ENCODE results near the gene HOXB2. TPM values are rescaled to one million over a fixed set of nuclear protein-coding genes. Genes with fewer than 3 reads are reported as not detected.
A peak's percentile ranks its signal among the peaks of the same experiment; 100 is the strongest.

HOXB2 gene
- total RNA-seq, 1 donor from 2014 or later = 35.6 TPM

GRCh38 chr17:48499735-48500434, 45.0 kb downstream of the HOXB2 start:
- TF ChIP-seq, protein P1, sequence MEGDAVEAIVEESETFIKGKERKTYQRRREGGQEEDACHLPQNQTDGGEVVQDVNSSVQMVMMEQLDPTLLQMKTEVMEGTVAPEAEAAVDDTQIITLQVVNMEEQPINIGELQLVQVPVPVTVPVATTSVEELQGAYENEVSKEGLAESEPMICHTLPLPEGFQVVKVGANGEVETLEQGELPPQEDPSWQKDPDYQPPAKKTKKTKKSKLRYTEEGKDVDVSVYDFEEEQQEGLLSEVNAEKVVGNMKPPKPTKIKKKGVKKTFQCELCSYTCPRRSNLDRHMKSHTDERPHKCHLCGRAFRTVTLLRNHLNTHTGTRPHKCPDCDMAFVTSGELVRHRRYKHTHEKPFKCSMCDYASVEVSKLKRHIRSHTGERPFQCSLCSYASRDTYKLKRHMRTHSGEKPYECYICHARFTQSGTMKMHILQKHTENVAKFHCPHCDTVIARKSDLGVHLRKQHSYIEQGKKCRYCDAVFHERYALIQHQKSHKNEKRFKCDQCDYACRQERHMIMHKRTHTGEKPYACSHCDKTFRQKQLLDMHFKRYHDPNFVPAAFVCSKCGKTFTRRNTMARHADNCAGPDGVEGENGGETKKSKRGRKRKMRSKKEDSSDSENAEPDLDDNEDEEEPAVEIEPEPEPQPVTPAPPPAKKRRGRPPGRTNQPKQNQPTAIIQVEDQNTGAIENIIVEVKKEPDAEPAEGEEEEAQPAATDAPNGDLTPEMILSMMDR (conservative IDR thresholded peaks at IDR 0.05) = no peak
- Mint-ChIP-seq H3K4me3 (peak overlapping the region; percentile 22), H3K27me3 (peaks cover 37% of the 10 kb centered on the region), H3K36me3 (no peaks in the 10 kb centered on the region), H3K4me1 (ENCODE audit: unreplicated experiment) (peaks cover 54% of the 10 kb centered on the region), H3K27ac (peak overlapping the region; percentile 24), H3K9me3 (no peaks in the 10 kb centered on the region)
- no peak for DNase-seq (ENCODE audit: extremely low spot score, unreplicated experiment)

DNA sequence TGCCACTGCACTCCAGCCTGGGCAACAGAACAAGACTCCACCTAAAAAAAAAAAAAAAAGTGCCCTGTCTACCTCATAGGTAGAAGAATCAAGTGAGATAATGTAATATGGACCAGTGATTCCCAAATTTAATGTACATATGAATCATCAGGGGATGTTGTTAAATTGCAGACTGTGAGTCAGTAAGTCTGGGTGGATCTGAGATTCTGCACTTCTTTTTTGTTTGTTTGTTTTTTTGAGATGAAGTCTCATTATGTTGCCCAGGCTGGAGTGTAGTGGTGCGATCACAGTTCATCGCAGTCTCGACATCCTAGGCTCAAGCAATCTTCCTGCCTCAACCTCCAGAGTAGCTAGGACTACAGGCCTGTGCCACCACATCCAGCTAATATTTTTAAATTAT, 45.7 kb downstream of the HOXB2 start:
- H3K4me3 Mint-ChIP-seq = no peak overlapping the region
- DNase-seq (ENCODE audit: extremely low spot score, unreplicated experiment) = no peak
- peaks cover 57% of the 10 kb centered on the region for H3K4me1 Mint-ChIP-seq (ENCODE audit: unreplicated experiment)
- no peak overlapping the region for H3K27ac Mint-ChIP-seq
- peaks cover 42% of the 10 kb centered on the region for H3K27me3 Mint-ChIP-seq
- TF ChIP-seq, protein P1 (conservative IDR thresholded peaks at IDR 0.05) = no peak
- no peaks in the 10 kb centered on the region for H3K36me3 Mint-ChIP-seq
- H3K9me3 Mint-ChIP-seq = no peaks in the 10 kb centered on the region

GRCh38 chr17:48498164-48498850, 46.6 kb downstream of the HOXB2 start:
- peaks cover 50% of the 10 kb centered on the region for H3K4me1 Mint-ChIP-seq (ENCODE audit: unreplicated experiment)
- DNase-seq (ENCODE audit: extremely low spot score, unreplicated experiment) = no peak

DNA sequence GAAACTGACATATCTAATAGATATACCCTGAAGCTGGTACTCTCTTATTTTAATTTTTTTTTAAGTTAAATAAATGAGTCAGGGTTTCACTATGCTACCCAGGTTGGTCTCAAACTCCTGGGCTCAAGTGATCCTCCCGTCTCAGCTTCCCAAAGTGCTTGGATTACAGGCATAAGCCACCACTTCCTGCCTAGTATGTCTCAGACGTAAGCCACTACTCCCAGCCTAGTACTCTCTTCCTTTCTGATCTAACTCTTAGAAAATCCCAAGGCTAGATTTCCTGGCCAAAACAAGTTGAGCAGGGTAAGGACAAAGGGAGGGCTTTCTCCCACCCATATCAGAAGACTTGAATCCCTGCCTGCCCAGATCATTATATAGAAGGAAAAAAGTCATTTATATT, 47.8 kb downstream of the HOXB2 start:
- peaks cover 30% of the 10 kb centered on the region for H3K27me3 Mint-ChIP-seq
- TF ChIP-seq, protein P1 (conservative IDR thresholded peaks at IDR 0.05) = no peak
- H3K9me3 Mint-ChIP-seq = no peaks in the 10 kb centered on the region
- H3K4me3 Mint-ChIP-seq = no peak overlapping the region
- H3K36me3 Mint-ChIP-seq = no peaks in the 10 kb centered on the region
- H3K4me1 Mint-ChIP-seq (ENCODE audit: unreplicated experiment) = peaks cover 43% of the 10 kb centered on the region
- no peak for DNase-seq (ENCODE audit: extremely low spot score, unreplicated experiment)
- no peak overlapping the region for H3K27ac Mint-ChIP-seq

More at GRCh38 chr17:48498164-48498850, 46.6 kb downstream of the HOXB2 start:
- TF ChIP-seq, protein P1 (conservative IDR thresholded peaks at IDR 0.05) = no peak
- no peaks in the 10 kb centered on the region for H3K9me3 Mint-ChIP-seq
- peak overlapping the region; percentile 77 for H3K27ac Mint-ChIP-seq
- H3K27me3 Mint-ChIP-seq = peaks cover 36% of the 10 kb centered on the region
- H3K36me3 Mint-ChIP-seq = no peaks in the 10 kb centered on the region
- H3K4me3 Mint-ChIP-seq = peak overlapping the region; percentile 31

DNA sequence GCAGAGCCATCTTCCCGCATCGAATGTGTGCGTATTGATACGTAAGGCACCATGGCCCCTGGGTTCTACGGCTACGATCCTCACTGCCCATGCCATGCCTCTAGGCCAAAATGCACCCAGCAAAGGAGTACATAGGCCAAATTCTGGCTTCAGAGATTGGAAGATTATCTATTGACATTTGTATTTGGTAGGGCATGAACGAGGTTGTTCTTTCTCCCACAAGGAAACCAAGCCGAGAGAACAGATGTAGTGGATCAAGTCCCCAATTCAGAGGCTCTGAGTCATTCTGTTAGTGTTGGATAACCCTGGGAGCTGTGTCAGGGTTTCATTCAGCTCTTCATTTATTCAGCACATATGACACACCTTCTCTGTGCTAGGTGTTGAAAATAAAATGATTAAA, 50.6 kb downstream of the HOXB2 start:
- TF ChIP-seq, protein P1 (conservative IDR thresholded peaks at IDR 0.05) = no peak
- peaks cover 17% of the 10 kb centered on the region for H3K27me3 Mint-ChIP-seq
- H3K36me3 Mint-ChIP-seq = no peaks in the 10 kb centered on the region
- no peaks in the 10 kb centered on the region for H3K9me3 Mint-ChIP-seq
- H3K27ac Mint-ChIP-seq = no peak overlapping the region
- DNase-seq (ENCODE audit: extremely low spot score, unreplicated experiment) = no peak
- peaks cover 42% of the 10 kb centered on the region for H3K4me1 Mint-ChIP-seq (ENCODE audit: unreplicated experiment)
- H3K4me3 Mint-ChIP-seq = peak overlapping the region; percentile 17

Other genes starting within 250 kb of the HOXB2 start
- gene SKAP1, start 114.9 kb downstream of the HOXB2 start, total RNA-seq (ENCODE audit: low replicate concordance) = 0.43 and 0.79 TPM in 2 replicates
- 0.29 and 0.79 TPM in 2 replicates for gene HOXB1, start 14.1 kb downstream of the HOXB2 start, total RNA-seq (ENCODE audit: low replicate concordance)
- 14.8 and 27.0 TPM in 2 replicates for gene HOXB4, start 33.2 kb upstream of the HOXB2 start, total RNA-seq (ENCODE audit: low replicate concordance)
- gene HOXB3, start 45.1 kb upstream of the HOXB2 start, total RNA-seq (ENCODE audit: low replicate concordance) = 46.9 and 93.7 TPM in 2 replicates
- 10.1 and 20.8 TPM in 2 replicates for gene HOXB5, start 48.7 kb upstream of the HOXB2 start, total RNA-seq (ENCODE audit: low replicate concordance)
- 17.6 and 20.3 TPM in 2 replicates for gene HOXB6, start 59.9 kb upstream of the HOXB2 start, total RNA-seq (ENCODE audit: low replicate concordance)
- gene HOXB7, start 65.9 kb upstream of the HOXB2 start, total RNA-seq (ENCODE audit: low replicate concordance) = 9.8 and 11.7 TPM in 2 replicates
- gene HOXB8, start 70.2 kb upstream of the HOXB2 start, total RNA-seq (ENCODE audit: low replicate concordance) = 16.0 and 17.1 TPM in 2 replicates
- 1.6 and 9.4 TPM in 2 replicates for gene HOXB9, start 81.2 kb upstream of the HOXB2 start, total RNA-seq (ENCODE audit: low replicate concordance)
- gene PRAC1, start 177.4 kb upstream of the HOXB2 start, total RNA-seq (ENCODE audit: low replicate concordance) = 0.88 TPM in 1 of 2 replicates, not detected in the other
- not detected in 2 replicates for gene PRAC2, start 178.1 kb upstream of the HOXB2 start, total RNA-seq (ENCODE audit: low replicate concordance)
- gene HOXB13, start 183.6 kb upstream of the HOXB2 start, total RNA-seq (ENCODE audit: low replicate concordance) = 0.59 TPM in 1 of 2 replicates, not detected in the other

Measured in type B pancreatic cell (in vitro differentiated cells).